Activated CD4-positive, alpha-beta T cell treated with anti-CD3 and anti-CD28 coated beads for 24 hours (primary cell): ENCODE measurements around the gene RHEB.

Experiments
- DNase-seq, 2 donors: peaks; one replicate each; pipeline ENCODE4 v3.0.0-alpha.2; 2020; ENCODE audit warnings: low read depth in 2 of 2

Gene RHEB

DNA sequence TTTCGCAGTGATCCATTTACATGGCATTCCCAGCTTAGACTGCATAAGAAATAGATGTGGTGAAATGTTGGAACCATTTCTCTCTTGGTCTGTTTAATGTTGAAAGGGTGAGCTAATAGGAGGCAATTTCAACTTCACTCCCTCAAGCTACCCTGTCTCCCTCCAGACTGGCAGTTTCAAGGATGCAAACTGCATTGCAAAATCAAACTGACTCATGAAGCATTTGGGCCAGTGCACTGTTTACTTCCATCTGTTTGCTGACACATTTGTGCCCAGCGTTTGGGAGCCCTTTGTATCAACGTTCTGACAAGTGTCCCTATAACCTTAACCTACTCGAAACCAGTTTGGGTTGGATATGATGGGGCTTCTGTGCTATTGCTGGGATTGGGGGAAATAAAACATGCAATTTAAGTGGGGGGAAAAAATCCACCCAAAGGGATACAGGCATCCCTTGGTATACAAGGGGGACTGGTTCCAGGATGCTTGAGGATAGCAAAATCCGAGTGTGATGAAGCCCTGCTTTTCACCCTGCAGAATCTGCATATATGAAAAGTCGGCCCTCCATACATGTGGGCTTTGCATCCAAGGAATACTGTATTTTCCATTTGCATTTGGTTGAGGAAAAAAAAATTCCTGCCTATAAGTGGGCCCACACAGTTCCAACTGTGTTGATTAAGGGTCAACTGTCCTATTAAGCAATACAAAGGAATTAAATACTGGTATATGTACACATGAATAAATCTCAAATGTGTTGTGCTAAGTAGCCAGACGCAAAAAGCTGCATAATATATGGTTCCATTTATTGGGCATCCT lies 15.6 kb downstream of the RHEB start:
- DNase-seq = no peak

DNA sequence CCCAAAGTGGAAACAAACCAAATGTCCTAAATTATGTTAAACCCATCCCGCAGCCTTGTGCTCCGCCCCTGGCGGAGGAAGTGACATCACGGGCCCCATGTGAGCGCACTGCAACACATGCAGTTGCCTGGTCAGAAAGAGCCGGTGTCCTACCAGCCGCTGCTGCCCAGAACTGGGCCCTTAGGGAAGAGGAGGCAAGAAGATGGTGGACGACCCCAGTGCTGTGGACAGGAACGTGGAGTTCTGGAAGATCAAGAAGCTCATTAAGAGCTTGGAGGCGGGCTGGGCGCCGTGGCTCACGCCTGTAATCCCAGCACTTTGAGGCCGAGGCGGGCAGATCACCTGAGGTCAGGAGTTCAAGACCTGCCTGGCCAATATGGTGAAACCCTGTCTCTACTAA lies 18.0 kb downstream of the RHEB start:
- DNase-seq = no peak

DNA sequence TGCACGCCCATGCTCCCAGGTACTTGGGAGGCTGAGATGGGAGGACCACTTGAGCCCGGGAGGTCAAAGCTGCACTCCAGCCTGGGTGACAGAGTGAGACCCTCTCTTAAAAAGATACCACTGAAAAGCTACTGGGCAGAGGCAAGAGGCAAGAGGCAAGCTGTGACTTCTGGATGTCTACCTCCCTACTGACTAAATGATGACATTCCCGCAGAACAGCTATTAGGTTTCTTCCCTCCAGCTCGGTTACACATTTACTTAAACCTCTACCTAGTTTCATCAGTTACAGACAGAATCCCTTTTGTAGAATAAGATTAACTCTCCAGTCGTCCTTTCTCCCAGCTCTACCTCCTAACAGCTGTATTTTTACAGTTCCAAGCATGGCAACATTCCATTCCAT lies 21.2 kb downstream of the RHEB start:
- no peak for DNase-seq

DNA sequence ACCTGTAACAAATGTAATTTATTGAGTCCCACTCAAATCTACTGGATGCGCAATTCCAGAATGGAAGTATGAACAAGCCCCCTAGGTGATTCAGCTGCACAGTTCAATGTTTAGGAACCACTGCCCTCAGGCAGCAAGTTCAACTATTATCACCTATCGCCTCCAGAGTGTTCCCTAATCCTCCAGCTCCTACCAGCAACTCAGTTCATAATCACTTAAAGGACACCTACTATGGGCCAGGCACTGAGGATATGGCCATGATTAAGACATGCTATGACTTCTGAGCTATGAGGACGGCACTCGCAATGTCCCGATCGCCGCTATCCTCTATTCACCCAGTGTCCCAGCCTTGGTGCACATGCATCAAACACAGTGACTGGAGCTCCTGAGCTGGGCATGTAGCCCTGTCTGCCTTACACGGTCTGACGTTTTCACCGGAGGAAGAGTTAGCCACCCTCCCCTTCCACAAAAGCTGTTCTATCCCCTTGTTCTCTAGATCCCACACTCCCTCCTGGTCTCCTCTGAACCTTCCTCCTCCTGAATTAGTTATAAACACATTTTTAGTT lies 22.3 kb downstream of the RHEB start:
- no peak for DNase-seq

DNA sequence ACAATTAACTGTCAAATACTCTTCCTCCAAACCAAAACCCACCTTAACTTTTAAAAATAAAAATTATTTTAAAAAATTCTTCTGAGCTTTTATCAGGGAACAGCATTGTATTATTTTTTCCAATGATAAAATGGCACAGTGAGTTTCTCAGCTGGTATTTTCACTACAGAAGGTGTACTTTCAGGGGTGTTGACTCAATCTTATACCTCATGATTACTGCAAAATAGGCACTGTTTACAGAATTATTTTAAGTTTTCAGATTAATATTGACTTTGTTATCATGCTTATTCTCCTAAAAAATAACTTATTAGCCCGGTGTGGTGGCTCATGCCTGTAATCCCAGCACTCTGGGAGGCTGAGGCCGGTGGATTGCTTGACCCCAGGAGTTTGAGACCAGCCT lies 24.3 kb downstream of the RHEB start:
- no peak for DNase-seq

DNA sequence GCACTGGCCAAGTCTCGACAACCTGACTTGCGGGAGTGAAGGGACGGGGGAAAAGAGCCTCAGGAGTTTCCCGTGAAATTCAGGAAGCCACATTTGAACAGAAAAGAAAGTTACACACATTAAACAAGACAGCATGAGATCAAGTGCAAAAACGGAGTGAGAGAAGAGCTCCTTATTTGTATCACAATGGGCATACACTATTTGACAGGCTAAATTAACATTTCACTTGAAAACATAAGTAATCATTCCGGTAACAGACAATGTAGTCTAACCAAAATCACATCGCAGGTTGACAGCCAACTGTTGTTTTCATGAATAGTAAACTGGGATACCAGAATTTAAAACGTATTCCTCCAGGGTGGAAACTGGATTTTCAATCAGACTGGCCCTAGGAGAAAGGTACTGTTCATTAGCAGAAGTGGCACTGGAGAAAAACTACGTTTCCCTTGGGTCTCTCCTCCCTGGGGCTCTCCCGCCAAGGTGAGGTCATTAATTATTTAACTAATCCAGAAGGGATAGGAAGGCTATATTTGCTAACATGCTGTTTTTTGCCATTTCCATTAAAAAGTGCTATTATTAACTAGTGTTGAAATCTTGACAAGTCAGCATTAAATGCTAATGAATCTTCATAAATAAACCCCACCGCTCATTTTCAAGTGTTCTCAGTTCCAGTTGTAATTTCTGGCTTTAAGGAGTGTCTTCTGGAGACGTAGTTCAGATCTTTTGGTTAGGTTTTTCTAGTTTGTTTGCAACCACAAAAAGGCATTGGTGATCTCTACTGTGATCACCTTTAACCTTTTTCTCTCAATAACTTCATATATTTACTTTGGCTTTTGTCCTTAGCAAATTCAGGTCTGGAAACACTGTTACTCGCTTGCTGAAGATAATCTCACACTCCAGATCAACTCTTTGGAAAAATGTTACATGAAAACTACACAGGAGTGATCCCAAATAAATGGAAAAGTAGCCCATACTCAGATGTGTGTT lies 25.1 kb downstream of the RHEB start:
- DNase-seq = no peak

DNA sequence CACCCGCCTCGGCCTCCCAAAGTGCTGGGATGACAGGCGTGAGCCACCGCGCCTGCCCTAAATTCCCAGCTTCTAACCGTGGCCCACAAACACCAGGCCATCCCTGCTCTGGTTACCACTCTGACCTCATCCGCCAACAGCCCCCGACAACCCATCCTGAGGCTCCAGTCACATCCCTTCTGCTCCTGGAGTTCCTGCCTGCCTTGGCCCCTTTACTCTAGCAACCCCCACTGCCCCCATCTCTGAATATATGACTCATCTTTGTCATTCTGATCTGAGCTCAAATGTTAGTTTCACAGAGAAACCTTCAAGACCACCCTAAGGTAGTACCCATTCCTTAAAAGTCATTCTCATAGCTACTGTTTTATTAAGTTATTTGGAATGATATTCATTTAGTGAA lies 26.6 kb downstream of the RHEB start:
- DNase-seq = no peak

DNA sequence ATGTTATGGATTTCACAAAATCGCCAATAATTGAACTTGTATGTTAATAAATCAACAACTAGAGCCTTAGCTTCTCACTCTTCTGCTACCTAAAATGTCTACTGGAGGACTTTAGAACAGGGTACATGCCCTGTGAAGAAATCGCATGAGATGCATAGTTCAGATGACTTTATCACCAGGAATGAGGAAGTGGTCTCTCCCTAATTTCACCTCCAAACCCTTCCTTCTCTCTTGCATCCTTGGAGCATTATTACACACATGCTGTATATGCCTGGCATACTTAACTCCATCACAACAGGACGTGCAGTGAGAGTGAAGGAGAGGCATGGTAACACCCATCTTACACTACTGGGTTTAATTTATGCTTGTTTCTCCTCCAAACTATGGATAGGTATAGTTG lies 27.8 kb downstream of the RHEB start:
- DNase-seq = no peak

DNA sequence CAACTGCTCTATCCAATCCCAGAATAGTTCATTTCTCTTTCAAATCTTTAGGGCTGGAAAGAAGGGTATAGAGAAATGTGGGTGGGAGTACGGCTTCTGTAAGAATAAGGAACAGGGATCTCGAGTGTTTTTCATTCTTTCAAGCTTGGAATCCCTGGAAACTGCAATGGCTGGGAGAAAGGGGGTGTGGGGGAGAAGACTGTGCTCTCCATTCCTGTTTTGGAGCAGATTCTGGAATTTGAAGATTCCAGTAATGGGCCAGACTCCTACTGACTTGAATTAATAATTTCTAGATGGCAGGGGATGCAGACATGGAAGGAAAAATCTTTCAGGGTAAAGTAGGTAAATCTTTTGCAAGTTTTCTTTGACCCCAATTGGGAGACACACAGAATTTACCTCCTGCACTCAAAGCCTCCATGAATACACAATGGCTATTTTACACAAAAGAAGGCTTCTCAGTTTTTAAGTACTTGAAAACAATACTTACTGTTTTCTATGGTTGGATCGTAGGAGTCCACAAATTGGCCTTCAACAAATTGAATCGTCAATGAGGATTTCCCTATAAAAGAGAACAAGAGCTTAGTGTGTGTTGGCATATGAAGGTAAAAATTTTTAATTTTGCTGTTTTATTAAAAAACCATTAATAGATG lies 29.1 kb downstream of the RHEB start:
- DNase-seq = no peak

DNA sequence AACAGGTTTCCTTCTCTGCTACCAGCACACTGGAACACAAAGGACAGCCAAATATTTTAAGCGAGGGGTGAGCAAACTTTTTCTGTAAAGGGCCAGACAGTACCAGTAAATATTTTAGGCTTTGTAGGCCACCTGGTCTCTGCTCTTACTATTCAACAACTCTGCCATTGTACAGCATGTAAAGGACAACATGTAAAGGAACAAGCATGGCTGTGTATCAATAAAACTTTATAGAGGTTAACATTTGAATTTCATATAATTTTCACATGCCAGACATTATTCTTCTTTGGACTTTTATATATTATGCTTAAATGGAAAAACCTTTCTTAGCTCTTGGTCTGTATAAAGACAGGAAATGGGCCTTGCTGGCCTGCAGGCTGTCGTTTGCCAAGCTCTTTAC lies 30.2 kb downstream of the RHEB start:
- DNase-seq = no peak

DNA sequence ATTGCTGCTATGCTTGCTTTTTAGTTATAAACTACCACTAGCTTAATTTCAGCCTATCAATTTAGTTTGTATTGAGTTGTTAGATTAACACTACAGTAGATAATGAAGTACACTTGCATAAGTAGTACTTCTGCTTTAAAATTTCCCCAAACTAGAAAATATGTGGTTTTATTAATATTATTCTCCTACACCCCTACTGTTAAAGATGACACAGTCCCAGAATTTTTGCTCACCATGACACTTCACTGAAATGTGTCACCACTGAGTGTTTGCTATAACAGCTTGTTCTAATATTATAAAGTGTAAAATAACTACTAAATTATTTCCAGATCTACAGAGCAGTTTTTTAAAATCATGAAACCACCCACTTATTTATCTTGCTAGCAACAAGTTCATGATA lies 31.6 kb downstream of the RHEB start:
- DNase-seq = no peak

DNA sequence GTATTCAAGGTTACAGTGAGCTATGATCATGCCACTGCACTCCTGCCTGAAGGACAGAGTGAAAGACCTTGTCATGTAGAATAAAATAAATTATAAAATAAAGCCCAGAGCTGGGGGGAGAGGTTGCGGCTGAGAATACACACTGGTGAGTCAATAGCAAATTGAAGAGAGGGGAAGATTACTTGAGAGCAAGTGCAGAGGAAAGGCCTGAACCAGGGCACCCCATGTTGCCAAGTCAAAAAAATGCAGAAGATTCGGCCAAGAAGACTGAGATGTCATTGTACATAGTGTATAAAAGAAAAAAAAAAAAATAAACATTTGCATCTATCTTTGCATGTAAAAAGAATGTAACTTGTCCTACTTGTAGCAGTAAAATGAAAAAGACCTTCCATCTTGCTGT lies 32.5 kb downstream of the RHEB start:
- DNase-seq = no peak

DNA sequence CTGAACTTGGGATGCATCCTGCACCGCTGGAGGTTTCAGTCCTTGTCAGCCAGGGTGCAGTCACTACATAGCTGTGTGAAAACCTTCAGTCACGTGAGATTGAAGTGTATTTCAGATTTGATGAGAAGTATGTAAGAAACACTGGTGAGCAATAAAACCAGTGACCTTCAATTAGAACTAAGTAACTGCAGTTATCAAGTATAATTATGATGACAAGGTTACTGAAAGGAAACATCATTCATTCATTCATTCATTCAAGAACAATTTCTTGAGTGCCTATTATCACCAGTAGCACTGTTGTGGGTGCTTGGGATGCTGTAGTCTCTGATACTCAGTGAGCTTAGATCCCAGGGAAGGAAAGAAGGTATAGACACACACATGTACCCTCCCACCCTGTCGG lies 33.6 kb downstream of the RHEB start:
- no peak for DNase-seq

DNA sequence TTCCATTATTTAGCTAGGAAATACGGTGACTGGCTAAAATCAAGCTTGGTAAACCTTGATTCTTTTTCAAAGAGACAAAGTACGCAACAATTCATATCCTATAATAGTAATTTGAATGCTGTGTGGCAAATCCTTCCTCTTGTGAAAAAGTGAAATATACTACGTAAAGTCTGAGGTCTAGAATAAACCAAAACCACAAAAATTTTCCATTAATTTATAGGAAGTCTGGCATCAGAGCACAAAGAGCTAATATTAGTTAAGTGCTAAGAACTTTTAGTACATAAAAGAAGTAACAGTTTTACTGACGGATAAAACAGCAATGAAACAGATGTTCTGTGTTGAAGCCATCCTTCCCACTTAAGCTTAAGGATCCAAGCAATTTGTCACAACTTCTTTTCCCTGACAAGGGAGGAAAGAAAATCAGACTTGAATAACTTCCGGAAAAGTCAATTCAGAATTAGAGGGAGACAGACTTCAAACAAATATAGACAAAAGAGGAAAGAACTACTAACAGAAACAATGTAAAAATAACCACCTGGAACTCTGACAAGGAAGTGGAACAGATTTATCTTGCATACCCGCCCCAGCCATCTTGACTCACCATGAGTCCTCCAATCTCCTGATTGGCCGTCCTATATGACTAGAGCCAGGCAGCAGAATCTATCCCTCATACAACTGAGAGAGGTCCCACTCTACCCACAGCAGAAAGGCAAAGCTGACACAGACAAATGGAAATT lies 34.6 kb downstream of the RHEB start:
- no peak for DNase-seq

DNA sequence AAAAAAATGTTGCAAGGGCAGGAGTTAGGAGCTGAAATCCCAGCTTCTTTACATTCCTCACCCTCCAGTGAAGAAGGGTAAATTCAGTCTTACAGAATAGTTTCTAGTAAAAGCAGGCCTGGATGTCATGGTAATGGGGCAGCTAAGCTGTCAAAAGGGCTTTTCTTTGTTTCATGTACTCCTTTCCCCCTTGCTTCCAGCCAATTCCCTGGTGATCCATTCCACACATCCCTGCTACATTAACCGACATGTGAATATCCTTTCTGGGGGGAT lies 36.0 kb downstream of the RHEB start:
- no peak for DNase-seq

DNA sequence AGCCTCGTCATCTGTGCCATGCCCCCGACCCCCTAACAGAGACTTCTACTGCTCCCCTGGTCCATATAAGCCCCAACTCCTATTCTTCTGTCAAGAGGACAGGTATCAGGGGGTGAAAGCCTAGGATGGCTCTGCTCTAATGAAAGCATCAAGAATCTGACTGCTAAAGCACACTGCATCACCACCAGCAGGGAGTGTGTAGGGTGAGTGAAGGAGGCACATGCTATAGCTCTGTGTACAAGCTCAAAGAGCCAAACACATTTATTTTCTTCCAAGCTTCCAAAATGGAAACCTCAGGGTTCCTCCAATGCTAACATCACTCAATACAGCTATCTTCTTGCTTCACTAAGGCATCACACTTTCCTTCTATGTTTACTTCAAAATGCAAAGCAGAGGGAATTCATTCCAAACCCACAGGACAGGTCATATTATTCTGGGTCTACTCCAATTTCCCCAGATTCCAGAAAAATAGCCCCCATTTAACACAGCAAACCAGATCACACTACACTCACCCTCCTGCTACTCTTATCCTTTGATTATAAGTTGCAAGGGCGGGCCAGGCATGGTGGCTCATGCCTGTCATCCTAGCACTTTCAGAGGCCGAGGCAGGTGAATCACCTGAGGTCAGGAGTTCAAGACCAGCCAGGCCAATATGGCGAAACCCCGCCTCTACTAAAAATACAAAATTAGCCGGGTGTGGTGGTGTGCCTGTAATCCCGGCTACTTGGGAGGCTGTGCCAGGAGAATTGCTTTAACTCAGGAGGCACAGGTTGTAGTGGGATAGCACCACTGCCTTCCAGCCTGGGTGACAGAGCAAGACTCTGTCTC lies 36.6 kb downstream of the RHEB start:
- no peak for DNase-seq

DNA sequence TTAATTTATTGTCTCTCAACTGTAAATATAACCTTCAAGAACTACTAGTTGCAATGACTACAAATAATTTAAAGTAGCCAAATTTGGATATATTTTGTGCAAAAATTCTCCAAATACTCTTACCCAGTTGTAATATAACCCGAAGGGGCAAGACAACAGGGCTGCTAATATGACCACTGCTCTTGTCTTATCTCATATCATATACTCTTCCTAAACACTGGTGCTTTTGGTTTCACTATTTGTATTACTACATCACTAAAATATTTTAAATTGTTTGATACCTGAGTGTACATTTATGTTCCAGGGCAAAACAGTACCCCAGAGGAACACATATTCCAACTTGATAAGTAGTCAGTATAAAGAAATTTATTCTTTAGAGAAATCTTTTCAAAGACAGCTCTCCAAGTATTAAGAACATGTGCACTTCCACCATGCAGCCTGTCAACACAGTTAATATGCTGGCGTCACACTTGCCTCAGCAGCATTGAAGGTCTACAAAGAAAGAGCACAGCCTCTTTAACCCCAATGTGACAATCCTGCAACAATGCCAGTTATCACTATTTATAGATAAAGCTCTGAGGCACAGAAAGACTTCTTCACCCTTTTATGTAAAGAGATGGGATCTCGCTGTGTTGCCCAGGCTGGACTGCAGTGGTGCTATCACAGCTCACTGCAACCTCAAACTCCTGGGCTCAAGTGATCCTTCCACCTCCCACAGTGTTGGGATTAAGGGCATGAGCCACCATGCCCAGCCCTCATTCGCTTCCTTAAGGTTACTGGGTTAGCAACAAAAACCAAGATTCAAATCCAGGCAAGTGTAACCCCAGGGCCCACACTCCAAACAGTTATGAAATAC lies 37.8 kb downstream of the RHEB start:
- DNase-seq = no peak

DNA sequence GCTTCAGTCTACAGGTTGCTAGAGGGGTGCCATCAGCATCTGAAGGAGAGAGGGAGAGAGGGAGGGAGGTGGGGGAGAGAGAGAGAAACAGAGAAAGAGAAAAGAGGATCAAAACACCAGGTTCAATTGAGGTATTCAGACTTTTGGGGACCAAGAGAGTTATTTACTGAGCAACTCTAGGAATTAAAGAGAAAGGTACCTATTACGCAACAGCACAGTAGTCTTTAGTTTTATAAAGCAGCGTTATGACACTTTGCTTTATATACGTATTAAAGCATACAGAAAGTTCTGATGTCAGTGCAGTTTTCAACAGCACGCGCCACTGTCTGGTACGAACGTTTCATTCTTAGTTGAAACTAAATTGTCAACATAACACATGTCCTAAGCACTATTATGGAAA lies 41.8 kb downstream of the RHEB start:
- DNase-seq = no peak

DNA sequence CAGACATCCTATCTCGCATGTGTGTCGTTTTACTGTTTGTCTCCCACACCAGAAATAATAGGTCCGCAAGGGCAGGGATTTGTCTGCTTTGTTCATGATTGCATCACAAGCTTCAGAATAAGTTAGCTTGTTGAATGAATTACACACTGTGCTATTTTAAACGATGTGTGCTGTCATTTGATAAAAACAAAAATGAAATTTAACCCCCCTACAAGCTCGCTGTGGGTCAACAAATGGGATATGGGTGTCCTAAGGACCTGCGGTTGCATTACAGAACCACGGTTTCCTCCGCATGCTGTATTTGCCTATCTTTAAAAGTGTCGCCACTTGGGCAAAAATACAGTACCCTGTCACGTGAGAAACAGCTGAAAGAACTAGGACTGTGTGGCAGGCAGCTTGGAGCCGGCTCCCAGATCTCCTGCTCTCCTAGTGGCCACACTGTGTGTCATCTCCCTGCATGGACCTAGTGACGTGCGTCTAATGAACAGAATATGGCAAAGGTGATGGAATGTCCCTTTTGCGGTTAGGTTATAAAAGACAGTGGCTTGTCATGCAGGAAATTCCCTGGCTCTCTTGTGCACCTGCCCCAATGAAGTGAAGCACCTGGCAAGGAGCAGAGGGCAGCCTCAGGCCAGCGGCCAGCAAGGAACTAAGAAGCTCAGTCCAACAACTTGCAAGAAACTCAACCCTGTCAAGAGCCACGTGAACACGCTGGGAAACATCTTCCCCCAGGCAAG lies 46.9 kb downstream of the RHEB start:
- no peak for DNase-seq
